ENCODE data around the gene ZC3HAV1. TPM values are rescaled to one million over a fixed set of nuclear protein-coding genes. Genes with fewer than 3 reads are reported as not detected.
"Not testable (repeated sequence)": the region's sequence is repeated elsewhere in the genome, so short reads cannot be mapped to it uniquely, and the experiment has no call there.

Gene ZC3HAV1
- total RNA-seq, 3 donors from 2014 or later, result 22.1 to 41.3 (median 37.7) TPM

GRCh38 chr7:139033346-139034114 lies 76.0 kb downstream of the ZC3HAV1 start:
- H3K27me3 ChIP-seq, result no peaks in the 10 kb centered on the region
- no peak for TF ChIP-seq CTCF (IDR thresholded peaks at IDR 0.05)
- no peak for TF ChIP-seq POLR2A (IDR thresholded peaks at IDR 0.05)
- no peak for TF ChIP-seq POLR2AphosphoS5 (IDR thresholded peaks at IDR 0.05)
- DNase-seq (ENCODE audit: low spot score in 2 of 2), result no peak
- peak overlapping the region in 1 of 2 donors; percentile 22 for H3K27ac ChIP-seq
- H3K4me1 ChIP-seq, result no peaks in the 10 kb centered on the region
- no peaks in the 10 kb centered on the region for H3K36me3 ChIP-seq
- intact Hi-C loops (cut with DNase I; ENCODE audit: low total_unique reads), result no loop called here
- no peak overlapping the region for H3K4me3 ChIP-seq
- H3K9me3 ChIP-seq, result no peaks in the 10 kb centered on the region

- TF ChIP-seq POLR2A (IDR thresholded peaks at IDR 0.05), result no peak
- no peak for TF ChIP-seq POLR2AphosphoS5 (IDR thresholded peaks at IDR 0.05)
- TF ChIP-seq CTCF (IDR thresholded peaks at IDR 0.05), result no peak
- H3K27ac ChIP-seq, result no peak overlapping the region
- H3K27me3 ChIP-seq, result no peaks in the 10 kb centered on the region
- H3K4me1 ChIP-seq, result no peaks in the 10 kb centered on the region
- no peak for DNase-seq (ENCODE audit: low spot score in 2 of 2)
- intact Hi-C loops (cut with DNase I; ENCODE audit: low total_unique reads), result no loop called here
- no peaks in the 10 kb centered on the region for H3K36me3 ChIP-seq
- H3K9me3 ChIP-seq, result no peaks in the 10 kb centered on the region
- no peak overlapping the region for H3K4me3 ChIP-seq
Measured at GRCh38 chr7:139032473-139032872, 77.0 kb downstream of the ZC3HAV1 start.

GRCh38 chr7:139029353-139029752 lies 80.2 kb downstream of the ZC3HAV1 start:
- no peaks in the 10 kb centered on the region for H3K4me1 ChIP-seq
- no peak overlapping the region for H3K4me3 ChIP-seq
- intact Hi-C loops (cut with DNase I; ENCODE audit: low total_unique reads), result no loop called here
- no peaks in the 10 kb centered on the region for H3K27me3 ChIP-seq
- no peak for DNase-seq (ENCODE audit: low spot score in 2 of 2)
- TF ChIP-seq POLR2A (IDR thresholded peaks at IDR 0.05) (no peak), POLR2AphosphoS5 (IDR thresholded peaks at IDR 0.05) (no peak), CTCF (IDR thresholded peaks at IDR 0.05) (no peak)
- no peaks in the 10 kb centered on the region for H3K36me3 ChIP-seq
- no peak overlapping the region for H3K27ac ChIP-seq
- H3K9me3 ChIP-seq, result no peaks in the 10 kb centered on the region

GRCh38 chr7:139026551-139026950 lies 83.0 kb downstream of the ZC3HAV1 start:
- no peaks in the 10 kb centered on the region for H3K4me1 ChIP-seq
- no peaks in the 10 kb centered on the region for H3K9me3 ChIP-seq
- H3K36me3 ChIP-seq, result peaks cover 1% of the 10 kb centered on the region
- H3K27ac ChIP-seq, result no peak overlapping the region
- no peak for TF ChIP-seq POLR2AphosphoS5 (IDR thresholded peaks at IDR 0.05)
- no peak for TF ChIP-seq POLR2A (IDR thresholded peaks at IDR 0.05)
- no peak for TF ChIP-seq CTCF (IDR thresholded peaks at IDR 0.05)
- H3K4me3 ChIP-seq, result no peak overlapping the region
- intact Hi-C loops (cut with DNase I; ENCODE audit: low total_unique reads), result no loop called here
- no peaks in the 10 kb centered on the region for H3K27me3 ChIP-seq
- DNase-seq (ENCODE audit: low spot score in 2 of 2), result no peak

- H3K9me3 ChIP-seq; DNase-seq (ENCODE audit: low spot score in 2 of 2); H3K36me3 ChIP-seq; H3K4me1 ChIP-seq; H3K27ac ChIP-seq; intact Hi-C loops (cut with DNase I; ENCODE audit: low total_unique reads); H3K27me3 ChIP-seq; H3K4me3 ChIP-seq: not testable (repeated sequence)
Measured at GRCh38 chr7:139025861-139026260, 83.7 kb downstream of the ZC3HAV1 start.
